HG02884 (cell line): ENCODE data around the gene ANKRD66.
"Not testable (repeated sequence)": the region's sequence is repeated elsewhere in the genome, so short reads cannot be mapped to it uniquely, and the experiment has no call there.

Source experiments
- ATAC-seq: cut with Tn5 transposase; IDR thresholded peaks from one replicate; pipeline ENCODE4 v1.9.1; 2021; ENCODE audit warnings: mild to moderate bottlenecking, moderate library complexity; ENCODE audit not compliant: unreplicated experiment

Gene ANKRD66

GRCh38 chr6:46751658-46752057, 4.9 kb downstream of the ANKRD66 start:
- ATAC-seq = no peak

- ATAC-seq = no peak
Observed at GRCh38 chr6:46755865-46756264, 9.1 kb downstream of the ANKRD66 start.

- ATAC-seq = no peak
Observed at GRCh38 chr6:46756469-46757213, 9.9 kb downstream of the ANKRD66 start.

GRCh38 chr6:46757214-46757596, 10.5 kb downstream of the ANKRD66 start:
- no peak for ATAC-seq

GRCh38 chr6:46758960-46759753, 12.4 kb downstream of the ANKRD66 start:
- no peak for ATAC-seq

- ATAC-seq = no peak
Observed at GRCh38 chr6:46760925-46761324, 14.2 kb downstream of the ANKRD66 start.

- no peak for ATAC-seq
Observed at GRCh38 chr6:46763466-46763865, 16.7 kb downstream of the ANKRD66 start.

- ATAC-seq = not testable (repeated sequence)
Observed at GRCh38 chr6:46764280-46764679, 17.5 kb downstream of the ANKRD66 start.

- ATAC-seq = no peak
Observed at GRCh38 chr6:46764961-46765360, 18.2 kb downstream of the ANKRD66 start.

GRCh38 chr6:46772016-46772415, 25.3 kb downstream of the ANKRD66 start:
- ATAC-seq = no peak

- peak; percentile 70 for ATAC-seq
Observed at GRCh38 chr6:46772762-46773161, 26.0 kb downstream of the ANKRD66 start.

GRCh38 chr6:46773201-46773855, 26.6 kb downstream of the ANKRD66 start:
- ATAC-seq = peak; percentile 37

GRCh38 chr6:46774736-46775135, 28.0 kb downstream of the ANKRD66 start:
- ATAC-seq = not testable (repeated sequence)

GRCh38 chr6:46776070-46776712, 29.5 kb downstream of the ANKRD66 start:
- ATAC-seq = no peak

- no peak for ATAC-seq
Observed at GRCh38 chr6:46777476-46778346, 31.0 kb downstream of the ANKRD66 start.

GRCh38 chr6:46781478-46782378, 35.0 kb downstream of the ANKRD66 start:
- no peak for ATAC-seq

- ATAC-seq = no peak
Observed at GRCh38 chr6:46784535-46784934, 37.8 kb downstream of the ANKRD66 start.

GRCh38 chr6:46787871-46788540, 41.3 kb downstream of the ANKRD66 start:
- ATAC-seq = no peak

GRCh38 chr6:46788791-46789190, 42.1 kb downstream of the ANKRD66 start:
- no peak for ATAC-seq
